ENCODE results near the gene MECR. TPM values are rescaled to one million over a fixed set of nuclear protein-coding genes. Genes with fewer than 3 reads are reported as not detected.
A peak's percentile ranks its signal among the peaks of the same experiment; 100 is the strongest.

MECR gene
- total RNA-seq, 1 experiment from 2014 or later = 25.3 TPM

DNA sequence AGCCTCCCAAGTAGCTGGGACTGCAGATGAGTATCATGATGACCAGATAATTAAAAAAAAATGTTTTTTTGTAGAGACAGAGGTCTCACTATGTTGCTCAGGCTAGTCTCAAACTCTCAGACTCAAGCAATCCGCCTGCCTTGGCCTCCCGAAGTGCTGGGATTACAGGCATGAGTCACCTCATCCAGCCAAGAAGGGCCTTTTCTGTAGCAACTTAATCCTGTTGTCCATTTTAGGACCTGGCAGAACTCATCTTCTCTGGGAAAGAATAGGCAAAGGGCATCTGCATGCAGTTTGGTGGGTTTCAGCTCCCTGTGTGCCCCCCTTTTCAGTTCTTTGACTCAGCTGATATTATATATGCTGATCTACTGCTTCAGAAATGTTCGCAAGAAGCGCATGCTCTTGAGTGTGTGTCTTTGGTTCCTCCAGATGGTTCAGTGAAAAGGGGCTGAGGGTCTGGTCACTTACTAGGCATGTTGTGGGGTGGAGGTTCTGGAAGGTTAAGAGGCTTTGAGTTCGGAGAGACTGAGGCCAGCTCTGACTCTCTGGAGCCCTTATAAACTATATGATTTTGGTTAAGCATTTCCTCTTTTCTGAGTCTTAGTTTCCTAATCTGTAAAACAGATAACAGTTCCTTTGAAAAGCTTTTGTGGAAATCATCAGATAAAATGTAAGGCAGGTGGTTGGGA, 29.7 kb downstream of the MECR start:
- peaks cover 4% of the 10 kb centered on the region for H4K20me1 ChIP-seq (ENCODE audit: insufficient read depth, low read depth, low read length)
- DNase-seq = no peak
- no peak overlapping the region for H2AFZ ChIP-seq (ENCODE audit: low read length)
- H3K4me2 ChIP-seq (ENCODE audit: low read depth, low read length, poor library complexity, severe bottlenecking) = no peak overlapping the region
- no peak overlapping the region for H3K27ac ChIP-seq (ENCODE audit: low read length)
- H3K27me3 ChIP-seq (ENCODE audit: low read length) = no peaks in the 10 kb centered on the region
- no peaks in the 10 kb centered on the region for H3K79me2 ChIP-seq (ENCODE audit: low read length)
- no peaks in the 10 kb centered on the region for H3K9me2 ChIP-seq (replicated peaks; ENCODE audit: insufficient read depth, low read length)
- H3K9me3 ChIP-seq (ENCODE audit: low read length) = no peaks in the 10 kb centered on the region
- H3K4me3 ChIP-seq (ENCODE audit: low read length) = no peak overlapping the region
- H3K4me1 ChIP-seq (ENCODE audit: low read length) = no peaks in the 10 kb centered on the region
- peaks cover 25% of the 10 kb centered on the region for H3K36me3 ChIP-seq (ENCODE audit: insufficient read depth, low read length)
- H3K9ac ChIP-seq (ENCODE audit: low read length) = no peak overlapping the region

- H2AFZ ChIP-seq (ENCODE audit: low read length) = no peak overlapping the region
- no peak overlapping the region for H3K4me3 ChIP-seq (ENCODE audit: low read length)
- no peaks in the 10 kb centered on the region for H3K9me2 ChIP-seq (replicated peaks; ENCODE audit: insufficient read depth, low read length)
- H4K20me1 ChIP-seq (ENCODE audit: insufficient read depth, low read depth, low read length) = peaks cover 4% of the 10 kb centered on the region
- no peak overlapping the region for H3K27ac ChIP-seq (ENCODE audit: low read length)
- no peak overlapping the region for H3K4me2 ChIP-seq (ENCODE audit: low read depth, low read length, poor library complexity, severe bottlenecking)
- no peaks in the 10 kb centered on the region for H3K79me2 ChIP-seq (ENCODE audit: low read length)
- H3K9me3 ChIP-seq (ENCODE audit: low read length) = no peaks in the 10 kb centered on the region
- no peak overlapping the region for H3K9ac ChIP-seq (ENCODE audit: low read length)
- DNase-seq = no peak
- no peaks in the 10 kb centered on the region for H3K4me1 ChIP-seq (ENCODE audit: low read length)
- no peaks in the 10 kb centered on the region for H3K27me3 ChIP-seq (ENCODE audit: low read length)
- peaks cover 23% of the 10 kb centered on the region for H3K36me3 ChIP-seq (ENCODE audit: insufficient read depth, low read length)
These were observed 32.7 kb downstream of the MECR start for GRCh38 chr1:29197993-29198392.

- H3K4me2 ChIP-seq (ENCODE audit: low read depth, low read length, poor library complexity, severe bottlenecking) = no peak overlapping the region
- H3K9me3 ChIP-seq (ENCODE audit: low read length) = no peaks in the 10 kb centered on the region
- H3K4me1 ChIP-seq (ENCODE audit: low read length) = no peaks in the 10 kb centered on the region
- peak; percentile 82 for DNase-seq
- no peaks in the 10 kb centered on the region for H3K9me2 ChIP-seq (replicated peaks; ENCODE audit: insufficient read depth, low read length)
- no peak overlapping the region for H2AFZ ChIP-seq (ENCODE audit: low read length)
- H3K27me3 ChIP-seq (ENCODE audit: low read length) = no peaks in the 10 kb centered on the region
- H3K27ac ChIP-seq (ENCODE audit: low read length) = no peak overlapping the region
- no peaks in the 10 kb centered on the region for H3K79me2 ChIP-seq (ENCODE audit: low read length)
- H4K20me1 ChIP-seq (ENCODE audit: insufficient read depth, low read depth, low read length) = peaks cover 4% of the 10 kb centered on the region; the same call in 1 of the 2 replicates
- H3K36me3 ChIP-seq (ENCODE audit: insufficient read depth, low read length) = peaks cover 22% of the 10 kb centered on the region
- no peak overlapping the region for H3K4me3 ChIP-seq (ENCODE audit: low read length)
- no peak overlapping the region for H3K9ac ChIP-seq (ENCODE audit: low read length)
These were observed 33.2 kb downstream of the MECR start for GRCh38 chr1:29197590-29197924.

DNA sequence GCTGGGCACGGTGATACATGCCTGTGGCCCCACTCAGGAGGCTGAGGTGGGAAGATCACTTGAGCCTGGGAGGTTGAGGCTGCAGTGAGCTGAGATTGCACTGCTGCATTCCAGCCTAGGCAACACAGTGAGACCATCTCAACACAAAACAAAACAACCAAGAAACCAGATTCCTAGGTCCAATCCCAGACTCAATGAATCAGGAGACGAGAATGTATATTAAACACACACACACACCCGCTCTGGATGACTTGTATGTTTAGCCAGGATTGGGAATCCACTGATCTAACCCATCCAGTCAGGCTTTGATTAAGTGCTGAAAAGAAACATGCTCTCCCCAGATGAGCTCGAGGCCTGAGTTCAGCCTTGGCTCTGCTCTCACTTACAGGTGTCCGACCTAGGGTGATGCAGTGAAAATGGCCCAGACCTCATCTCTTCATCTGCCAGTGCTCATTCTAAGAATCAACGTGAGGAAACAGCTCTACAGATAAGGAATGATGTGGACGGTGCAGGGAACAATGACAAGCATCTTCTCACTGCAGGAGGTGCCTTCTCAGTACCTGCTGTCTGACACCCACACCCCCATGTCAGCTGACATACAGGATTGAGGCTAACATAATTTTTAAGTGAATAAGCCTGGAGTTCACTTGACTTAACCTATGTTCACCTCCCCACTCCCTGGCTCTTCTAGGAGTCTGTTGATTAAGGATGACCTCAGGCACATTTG, 33.7 kb downstream of the MECR start:
- H3K79me2 ChIP-seq (ENCODE audit: low read length) = no peaks in the 10 kb centered on the region
- H3K36me3 ChIP-seq (ENCODE audit: insufficient read depth, low read length) = peaks cover 16% of the 10 kb centered on the region
- H3K27ac ChIP-seq (ENCODE audit: low read length) = no peak overlapping the region
- H3K4me3 ChIP-seq (ENCODE audit: low read length) = no peak overlapping the region
- H3K9ac ChIP-seq (ENCODE audit: low read length) = no peak overlapping the region
- H3K9me3 ChIP-seq (ENCODE audit: low read length) = no peaks in the 10 kb centered on the region
- peaks cover under 1% of the 10 kb centered on the region; the same call in 1 of the 2 replicates for H4K20me1 ChIP-seq (ENCODE audit: insufficient read depth, low read depth, low read length)
- H3K27me3 ChIP-seq (ENCODE audit: low read length) = no peaks in the 10 kb centered on the region
- no peak overlapping the region for H2AFZ ChIP-seq (ENCODE audit: low read length)
- H3K9me2 ChIP-seq (replicated peaks; ENCODE audit: insufficient read depth, low read length) = no peaks in the 10 kb centered on the region
- DNase-seq = no peak
- H3K4me2 ChIP-seq (ENCODE audit: low read depth, low read length, poor library complexity, severe bottlenecking) = no peak overlapping the region
- no peaks in the 10 kb centered on the region for H3K4me1 ChIP-seq (ENCODE audit: low read length)

GRCh38 chr1:29195881-29196291, 34.8 kb downstream of the MECR start:
- DNase-seq = no peak
- H3K4me1 ChIP-seq (ENCODE audit: low read length) = no peaks in the 10 kb centered on the region
- no peak overlapping the region for H3K4me3 ChIP-seq (ENCODE audit: low read length)
- no peaks in the 10 kb centered on the region for H3K9me3 ChIP-seq (ENCODE audit: low read length)
- no peaks in the 10 kb centered on the region for H3K27me3 ChIP-seq (ENCODE audit: low read length)
- peaks cover 7% of the 10 kb centered on the region for H3K36me3 ChIP-seq (ENCODE audit: insufficient read depth, low read length)
- no peak overlapping the region for H3K4me2 ChIP-seq (ENCODE audit: low read depth, low read length, poor library complexity, severe bottlenecking)
- H4K20me1 ChIP-seq (ENCODE audit: insufficient read depth, low read depth, low read length) = no peaks in the 10 kb centered on the region
- H3K27ac ChIP-seq (ENCODE audit: low read length) = no peak overlapping the region
- H3K79me2 ChIP-seq (ENCODE audit: low read length) = no peaks in the 10 kb centered on the region
- no peak overlapping the region for H2AFZ ChIP-seq (ENCODE audit: low read length)
- no peaks in the 10 kb centered on the region for H3K9me2 ChIP-seq (replicated peaks; ENCODE audit: insufficient read depth, low read length)
- no peak overlapping the region for H3K9ac ChIP-seq (ENCODE audit: low read length)

DNA sequence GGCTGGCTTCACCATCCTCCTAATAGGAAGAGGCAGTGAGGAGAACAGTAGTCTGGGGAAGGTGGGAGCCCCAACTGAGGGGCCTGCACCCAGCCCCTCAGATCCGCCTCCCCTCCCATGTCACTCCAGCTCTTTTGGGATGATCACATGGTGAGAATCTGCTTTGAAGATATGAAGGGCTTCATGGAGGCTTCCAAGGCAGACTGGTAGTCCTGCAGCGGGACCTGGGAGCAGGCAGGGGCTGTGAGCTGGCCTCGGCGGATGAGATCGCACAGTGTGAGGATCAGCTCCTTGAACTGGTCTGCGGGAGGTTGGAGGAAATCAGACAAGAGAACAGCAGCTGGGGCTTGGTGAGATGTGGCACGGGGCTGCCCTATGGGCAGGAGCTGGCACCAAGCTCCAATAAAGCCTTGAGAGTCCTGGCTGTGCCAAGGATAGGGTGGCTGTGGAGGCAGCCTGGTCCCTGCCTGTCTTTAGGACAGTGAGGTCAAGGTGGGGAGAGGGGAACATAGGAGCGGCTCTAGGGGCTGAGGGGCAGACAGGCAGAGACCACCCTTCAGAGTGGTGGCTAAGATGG, 36.8 kb downstream of the MECR start:
- Histone ChIP-seq H2AFZ (ENCODE audit: low read length) (no peak overlapping the region), H3K9ac (ENCODE audit: low read length) (no peak overlapping the region), H3K4me2 (ENCODE audit: low read depth, low read length, poor library complexity, severe bottlenecking) (no peak overlapping the region), H3K27ac (ENCODE audit: low read length) (no peak overlapping the region), H3K9me2 (replicated peaks; ENCODE audit: insufficient read depth, low read length) (no peaks in the 10 kb centered on the region), H4K20me1 (ENCODE audit: insufficient read depth, low read depth, low read length) (no peaks in the 10 kb centered on the region), H3K79me2 (ENCODE audit: low read length) (no peaks in the 10 kb centered on the region), H3K4me1 (ENCODE audit: low read length) (no peaks in the 10 kb centered on the region), H3K9me3 (ENCODE audit: low read length) (no peaks in the 10 kb centered on the region), H3K36me3 (ENCODE audit: insufficient read depth, low read length) (no peaks in the 10 kb centered on the region), H3K27me3 (ENCODE audit: low read length) (no peaks in the 10 kb centered on the region), H3K4me3 (ENCODE audit: low read length) (no peak overlapping the region)
- no peak for DNase-seq

GRCh38 chr1:29190718-29191117, 40.0 kb downstream of the MECR start:
- no peak overlapping the region for H2AFZ ChIP-seq (ENCODE audit: low read length)
- no peaks in the 10 kb centered on the region for H3K4me1 ChIP-seq (ENCODE audit: low read length)
- DNase-seq = no peak
- H3K4me3 ChIP-seq (ENCODE audit: low read length) = no peak overlapping the region
- no peaks in the 10 kb centered on the region for H4K20me1 ChIP-seq (ENCODE audit: insufficient read depth, low read depth, low read length)
- no peaks in the 10 kb centered on the region for H3K9me2 ChIP-seq (replicated peaks; ENCODE audit: insufficient read depth, low read length)
- H3K4me2 ChIP-seq (ENCODE audit: low read depth, low read length, poor library complexity, severe bottlenecking) = no peak overlapping the region
- no peak overlapping the region for H3K27ac ChIP-seq (ENCODE audit: low read length)
- H3K9ac ChIP-seq (ENCODE audit: low read length) = no peak overlapping the region
- H3K79me2 ChIP-seq (ENCODE audit: low read length) = no peaks in the 10 kb centered on the region
- H3K27me3 ChIP-seq (ENCODE audit: low read length) = no peaks in the 10 kb centered on the region
- no peaks in the 10 kb centered on the region for H3K9me3 ChIP-seq (ENCODE audit: low read length)
- H3K36me3 ChIP-seq (ENCODE audit: insufficient read depth, low read length) = no peaks in the 10 kb centered on the region

DNA sequence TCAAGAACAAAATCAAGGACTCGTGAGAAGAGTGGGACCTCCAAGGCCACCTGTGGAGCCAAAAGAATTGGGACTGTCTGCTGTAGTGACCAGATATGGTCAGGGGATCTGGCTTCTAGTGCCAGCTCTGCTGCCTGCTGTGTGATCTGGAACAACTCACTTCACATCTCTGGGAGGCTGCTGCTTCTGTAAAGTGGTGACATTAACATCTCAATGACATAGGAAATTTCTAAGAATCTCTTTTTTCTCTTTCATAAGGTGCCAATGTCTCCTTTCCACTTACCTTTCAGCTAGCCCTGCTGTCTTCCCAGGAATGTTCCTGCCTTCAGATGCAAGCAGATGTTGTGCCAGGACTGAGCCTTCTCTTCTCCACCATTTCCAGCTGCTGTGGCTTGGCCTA, 44.0 kb downstream of the MECR start:
- H2AFZ ChIP-seq (ENCODE audit: low read length) = no peak overlapping the region
- H3K9me2 ChIP-seq (replicated peaks; ENCODE audit: insufficient read depth, low read length) = no peaks in the 10 kb centered on the region
- no peak overlapping the region for H3K4me2 ChIP-seq (ENCODE audit: low read depth, low read length, poor library complexity, severe bottlenecking)

More for the DNA sequence above, 44.0 kb downstream of the MECR start:
- no peaks in the 10 kb centered on the region for H3K9me3 ChIP-seq (ENCODE audit: low read length)
- H3K27ac ChIP-seq (ENCODE audit: low read length) = no peak overlapping the region
- no peak for DNase-seq
- H3K9ac ChIP-seq (ENCODE audit: low read length) = no peak overlapping the region
- H3K79me2 ChIP-seq (ENCODE audit: low read length) = no peaks in the 10 kb centered on the region
- no peaks in the 10 kb centered on the region for H3K36me3 ChIP-seq (ENCODE audit: insufficient read depth, low read length)
- no peak overlapping the region for H3K4me3 ChIP-seq (ENCODE audit: low read length)
- H3K27me3 ChIP-seq (ENCODE audit: low read length) = no peaks in the 10 kb centered on the region
- no peaks in the 10 kb centered on the region for H4K20me1 ChIP-seq (ENCODE audit: insufficient read depth, low read depth, low read length)
- H3K4me1 ChIP-seq (ENCODE audit: low read length) = peaks cover 14% of the 10 kb centered on the region
